Measurements from ENCODE around the gene KIAA2012. TPM values are rescaled to one million over a fixed set of nuclear protein-coding genes. Genes with fewer than 3 reads are reported as not detected.

Gene KIAA2012
- total and polyA plus RNA-seq, 2 of the 8 experiments (the other 6 are each of a cell fraction or from before 2014, with no cell fraction given) = not detected

DNA sequence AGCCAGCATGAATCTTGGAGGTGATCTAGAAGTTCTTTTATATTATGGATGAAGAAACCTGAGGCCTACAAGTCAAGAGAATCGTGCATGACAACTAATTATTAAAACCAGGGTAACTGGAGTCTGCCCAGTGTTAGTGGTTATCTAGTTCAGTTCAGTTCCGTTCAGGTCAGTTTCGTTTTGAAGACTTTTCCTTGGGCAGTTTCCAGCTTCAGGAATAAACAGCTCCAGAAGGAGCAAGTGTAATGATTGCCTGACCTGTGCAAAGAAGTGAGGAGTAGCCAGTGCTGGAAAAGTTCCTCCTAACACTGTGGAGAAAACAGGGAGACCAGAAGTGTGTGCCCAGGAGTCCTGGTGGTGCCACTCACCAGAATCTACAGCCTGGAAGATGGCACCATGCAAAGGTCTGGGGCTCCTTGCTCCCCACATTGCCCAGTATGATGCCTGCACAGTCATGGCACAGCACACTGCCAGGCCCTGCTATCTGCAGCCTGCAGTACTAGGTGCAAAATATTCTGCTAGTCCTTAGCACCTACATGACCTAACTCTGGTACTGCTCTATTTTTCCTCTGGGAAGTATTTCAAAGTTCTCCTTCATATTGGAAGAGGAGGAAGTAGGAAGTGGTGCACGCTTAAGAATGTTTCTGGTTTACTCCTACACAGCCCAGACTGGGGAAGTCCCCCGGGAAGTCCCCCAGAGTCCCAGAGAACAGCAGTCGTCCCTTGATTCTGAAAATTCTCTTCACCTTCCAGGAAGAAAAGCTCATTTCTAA is 99.6 kb downstream of the KIAA2012 start:
- H3K56ac ChIP-seq (replicated peaks; ENCODE audit: insufficient read length, low read depth, low read length) = no peak overlapping the region
- H2BK20ac ChIP-seq (ENCODE audit: low read length) = no peak overlapping the region
- H2BK5ac ChIP-seq (ENCODE audit: low read depth, low read length) = no peak overlapping the region
- no peak overlapping the region for H4K5ac ChIP-seq (ENCODE audit: insufficient read length, low read depth, low read length)
- DNase-seq (ENCODE audit: low read depth in 1 of 2, low spot score in 2 of 2) (no peak), FAIRE-seq (no peak)
- H3K4me1 ChIP-seq (replicated peaks in 1 of 4; ENCODE audit: control insufficient read depth in 3 of 4, insufficient read depth in 4 of 4, low read length in 3 of 4) = peaks cover 0 to 7% (median 1%) of the 10 kb centered on the region in 4 experiments; a peak in 2 of 7 replicates
- H3K9ac ChIP-seq (replicated peaks in 1 of 4; ENCODE audit: extremely low read depth in 1 of 4, low read depth in 3 of 4, low read length in 3 of 4) = no peak overlapping the region
- H3K9me3 ChIP-seq (ENCODE audit: insufficient read depth in 2 of 2, low read depth in 1 of 2, low read length in 1 of 2) = no peaks in the 10 kb centered on the region
- peaks cover 2 to 19% (median 14%) of the 10 kb centered on the region in 4 experiments; a peak in 5 of 7 replicates for H3K27me3 ChIP-seq (replicated peaks in 1 of 4; ENCODE audit: control insufficient read depth in 3 of 4, extremely low read depth in 1 of 4, insufficient read depth in 3 of 4, low read length in 3 of 4)
- 90% methylated on average over 6 of the region's 6 CpGs; no CpG with 5 or more reads in 1 of the 2 experiments for WGBS, 2 experiments (ENCODE audit: extremely low coverage in 1 of 2, insufficient coverage in 1 of 2, insufficient read length in 1 of 2, insufficient replicate concordance in 2 of 2, low coverage in 1 of 2, low lambda C conversion rate in 2 of 2, missing lambda C conversion rate in 1 of 2)
- ChIA-PET CTCF (ENCODE audit: partially characterized antibody) (interaction anchor here (0.5 to 4.3 kb wide), 12 partner anchors 9 to 490 kb away, joined by 3 to 22 read pairs (median 3); no protein-coding TSS in a partner anchor), POLR2A (ENCODE audit: partially characterized antibody) (no interaction called here)
- H4K8ac ChIP-seq (ENCODE audit: extremely low read depth, insufficient read depth, low read length) = no peak overlapping the region
- H3K27ac ChIP-seq (ENCODE audit: low read depth, low read length) = no peak overlapping the region
- peak overlapping the region; percentile 34 for H4K91ac ChIP-seq (replicated peaks; ENCODE audit: insufficient read length, low read length)
- H3K79me2 ChIP-seq (ENCODE audit: control insufficient read depth in 1 of 2, insufficient read depth in 2 of 2, low read length in 2 of 2) = no peaks in the 10 kb centered on the region
- H3K36me3 ChIP-seq (ENCODE audit: control insufficient read depth in 2 of 4, insufficient read depth in 4 of 4, low read length in 3 of 4) = no peaks in the 10 kb centered on the region
- H2BK120ac ChIP-seq (replicated peaks; ENCODE audit: low read depth, low read length) = no peak overlapping the region
- H3K79me1 ChIP-seq (ENCODE audit: low read depth, low read length) = no peaks in the 10 kb centered on the region
- H3K14ac ChIP-seq (ENCODE audit: insufficient read length) = no peak overlapping the region
- no peak overlapping the region for H2AK5ac ChIP-seq (ENCODE audit: low read depth, low read length)
- no peak overlapping the region for H3K23ac ChIP-seq (ENCODE audit: insufficient read length)
- H2BK15ac ChIP-seq (ENCODE audit: low read length) = peak overlapping the region; percentile 75; the same call in 1 of the 2 replicates
- no peak overlapping the region for H2BK12ac ChIP-seq (ENCODE audit: low read depth, low read length)
- H3K4ac ChIP-seq (replicated peaks; ENCODE audit: insufficient read length, low read depth, low read length) = no peak overlapping the region
- no peaks in the 10 kb centered on the region for H4K20me1 ChIP-seq (replicated peaks in 1 of 2; ENCODE audit: control insufficient read depth in 1 of 2, insufficient read depth in 2 of 2, low read length in 2 of 2)
- H3K23me2 ChIP-seq (ENCODE audit: low read depth, low read length) = peaks cover 5% of the 10 kb centered on the region; the same call in 1 of the 2 replicates
- H3K4me2 ChIP-seq (ENCODE audit: insufficient read depth in 1 of 2, low read depth in 2 of 2, low read length in 2 of 2) = no peak overlapping the region
- no peak overlapping the region for H3K18ac ChIP-seq (ENCODE audit: extremely low read depth, low read length)
- H2AFZ ChIP-seq (ENCODE audit: low read length) = no peak overlapping the region
- no peak overlapping the region for H3K4me3 ChIP-seq (ENCODE audit: extremely low read depth in 1 of 4, insufficient read depth in 2 of 4, low read depth in 3 of 4, low read length in 4 of 4)
- no peak for TF ChIP-seq TEAD4 (IDR thresholded peaks at IDR 0.05; ENCODE audit: low read depth, low read length)
- no peak for TF ChIP-seq ASH2L (IDR thresholded peaks at IDR 0.05; ENCODE audit: low read length)
- no peak for TF ChIP-seq CREB1 (IDR thresholded peaks at IDR 0.05)
- TF ChIP-seq KDM1A (IDR thresholded peaks at IDR 0.05; ENCODE audit: borderline replicate concordance, low read length) = no peak
- TF ChIP-seq CEBPB (IDR thresholded peaks at IDR 0.05; ENCODE audit: low read depth, low read length) = no peak
- no peak for TF ChIP-seq RFX5 (IDR thresholded peaks at IDR 0.05; ENCODE audit: borderline replicate concordance, low read depth, low read length)
- no peak for TF ChIP-seq SIRT6 (IDR thresholded peaks at IDR 0.05; ENCODE audit: low read length)
- no peak for TF ChIP-seq BACH1 (IDR thresholded peaks at IDR 0.05; ENCODE audit: low read length)
- no peak for TF ChIP-seq JUND (IDR thresholded peaks at IDR 0.05; ENCODE audit: low read length)
- no peak for TF ChIP-seq CTBP2 (IDR thresholded peaks at IDR 0.05; ENCODE audit: borderline replicate concordance, insufficient read depth, insufficient read length, low read length)
- TF ChIP-seq SIN3A (conservative IDR thresholded peaks at IDR 0.05 in 1 of 2, IDR thresholded peaks at IDR 0.05 in 1 of 2; ENCODE audit: low read depth in 1 of 2, low read length in 2 of 2) = no peak
- TF ChIP-seq POU5F1 (IDR thresholded peaks at IDR 0.05; ENCODE audit: low read depth, low read length) = no peak
- TF ChIP-seq CBX8 (IDR thresholded peaks at IDR 0.05; ENCODE audit: borderline replicate concordance, low read depth, low read length) = no peak
- TF ChIP-seq CBX5 (IDR thresholded peaks at IDR 0.05; ENCODE audit: low read depth, low read length) = no peak

Data from H1 (cell line).